CD4-positive, alpha-beta T cell (primary cell): ENCODE data around the gene SOCS3. TPM values are rescaled to one million over a fixed set of nuclear protein-coding genes. Genes with fewer than 3 reads are reported as not detected.
A peak's percentile ranks its signal among the peaks of the same experiment; 100 is the strongest.
"Not testable (repeated sequence)": the region's sequence is repeated elsewhere in the genome, so short reads cannot be mapped to it uniquely, and the experiment has no call there.

ENCODE experiments used
- ATAC-seq: fragments of 200-7000 bp; cut with Tn5 transposase; one replicate; pipeline ENCODE4 v1.10.0; 2022; ENCODE audit warnings: mild to moderate bottlenecking; ENCODE audit not compliant: poor library complexity
- CTCF ChIA-PET: fragments of 350-600 bp; sonication (Branson Sonifier 250); formaldehyde crosslinking; loops from one replicate; lab custom pipeline; 2021; ENCODE audit warnings: antibody characterized with exemption, inconsistent platforms; lab: Charles Lee
- POLR2A ChIA-PET: fragments of 350-600 bp; sonication (Branson Sonifier 250); formaldehyde crosslinking; loops from one replicate; lab custom pipeline; 2021; ENCODE audit warnings: antibody characterized with exemption, inconsistent platforms; lab: Charles Lee
- DNase-seq, 14 experiments: peaks; one replicate each; pipeline ENCODE4 v3.0.0-alpha.2; 2013 to 2020; ENCODE audit warnings: mixed read lengths in 2 of 14
- H3K27ac ChIP-seq, 2 donors: one replicate each; pipeline versions ENCODE4 v1.5.1 to v1.7.0; 2013; ENCODE audit warnings: low read length in 2 of 2, low read depth in 1 of 2, mild to moderate bottlenecking in 1 of 2
- H3K27me3 ChIP-seq, 2 experiments: 1 replicate in 1 of 2; 2 replicates in 1 of 2; pipeline versions ENCODE4 v1.6.1 to v1.7.0; 2013; ENCODE audit warnings: low read length in 2 of 2, control low read depth in 1 of 2, mild to moderate bottlenecking in 1 of 2, moderate library complexity in 1 of 2; ENCODE audit not compliant: insufficient read depth in 2 of 2, control insufficient read depth in 1 of 2
- H3K36me3 ChIP-seq: one replicate; pipeline ENCODE4 v1.6.1; 2013; ENCODE audit warnings: low read length, control low read depth; ENCODE audit not compliant: insufficient read depth
- H3K4me1 ChIP-seq: one replicate; pipeline ENCODE4 v1.6.1; 2013; ENCODE audit warnings: low read length, control low read depth; ENCODE audit not compliant: insufficient read depth
- H3K4me3 ChIP-seq: one replicate; pipeline ENCODE4 v1.5.1; 2013; ENCODE audit warnings: mild to moderate bottlenecking, low read length, moderate library complexity
- H3K9me3 ChIP-seq, 2 experiments: 1 replicate in 1 of 2; 2 replicates in 1 of 2; pipeline versions ENCODE4 v1.6.1 to v1.7.0; 2013; ENCODE audit warnings: low read length in 2 of 2, mild to moderate bottlenecking in 2 of 2, control low read depth in 1 of 2, moderate library complexity in 1 of 2; ENCODE audit not compliant: control insufficient read depth in 1 of 2, insufficient read depth in 1 of 2
- H3K27ac Mint-ChIP-seq: one replicate; pipeline ENCODE4 v1.8.0; 2020; ENCODE audit warnings: mixed read lengths
- H3K27me3 Mint-ChIP-seq: one replicate; pipeline ENCODE4 v1.8.0; 2021; ENCODE audit warnings: mixed read lengths
- H3K36me3 Mint-ChIP-seq: one replicate; pipeline ENCODE4 v1.8.0; 2021; ENCODE audit warnings: low read depth, mixed read lengths
- H3K4me1 Mint-ChIP-seq: one replicate; pipeline ENCODE4 v1.8.0; 2021; ENCODE audit warnings: low read depth, mixed read lengths
- H3K4me3 Mint-ChIP-seq: one replicate; pipeline ENCODE4 v1.8.0; 2020; ENCODE audit warnings: mild to moderate bottlenecking, mixed read lengths
- H3K9me3 Mint-ChIP-seq: one replicate; pipeline ENCODE4 v1.8.0; 2020; ENCODE audit warnings: mixed read lengths
- intact Hi-C, 2 experiments: fragments of 100-400 bp; cut with DNase I in 1 of 2; cut with micrococcal nuclease in 1 of 2; formaldehyde crosslinking; loops; one replicate each; pipeline versions ENCODE4 v1.15.1 to v1.9.0; 2023 to 2025; cut with DNase I, micrococcal nuclease
- total RNA-seq, 174 experiments: library from RNA in 2 of 174; stranded (reverse) in 2 of 174; gene quantifications; one replicate each; pipeline ENCODE4 v1.2.3 and lab custom pipeline; 2021 to 2026
- TF ChIP-seq, protein P1 (sequence below): fragments of 200-600 bp; IDR thresholded peaks from one replicate; pipeline ENCODE4 v1.8.0; 2022; ENCODE audit warnings: antibody characterized with exemption, mild to moderate bottlenecking

The SOCS3 gene
- total RNA-seq, 2 experiments from 2014 or later: 414 to 427 TPM

- Histone ChIP-seq H3K27me3 (no peaks in the 10 kb centered on the region), H3K4me1 (peaks cover 55% of the 10 kb centered on the region), H3K27ac (no peak overlapping the region), H3K36me3 (no peaks in the 10 kb centered on the region), H3K4me3 (peak overlapping the region; percentile 26), H3K9me3 (no peaks in the 10 kb centered on the region)
- ChIA-PET CTCF (interaction anchor here (1.7 to 2.2 kb wide), 2 partner anchors 47 to 108 kb away, joined by 5 to 7 read pairs; no protein-coding TSS in a partner anchor), POLR2A (interaction anchor here (0.7 to 2.5 kb wide), 11 partner anchors 9 to 87 kb away, joined by 3 to 29 read pairs (median 5); partner anchors contain the start of gene SOCS3)
- no peaks in the 10 kb centered on the region for H3K36me3 Mint-ChIP-seq
- peak; percentile 79 for ATAC-seq
- DNase-seq: peak; percentile 29 to 88 (median 72)
- H3K27ac Mint-ChIP-seq: peak overlapping the region; percentile 74
- H3K9me3 Mint-ChIP-seq: no peaks in the 10 kb centered on the region
- peaks cover 48% of the 10 kb centered on the region for H3K4me1 Mint-ChIP-seq
- TF ChIP-seq, protein P1, sequence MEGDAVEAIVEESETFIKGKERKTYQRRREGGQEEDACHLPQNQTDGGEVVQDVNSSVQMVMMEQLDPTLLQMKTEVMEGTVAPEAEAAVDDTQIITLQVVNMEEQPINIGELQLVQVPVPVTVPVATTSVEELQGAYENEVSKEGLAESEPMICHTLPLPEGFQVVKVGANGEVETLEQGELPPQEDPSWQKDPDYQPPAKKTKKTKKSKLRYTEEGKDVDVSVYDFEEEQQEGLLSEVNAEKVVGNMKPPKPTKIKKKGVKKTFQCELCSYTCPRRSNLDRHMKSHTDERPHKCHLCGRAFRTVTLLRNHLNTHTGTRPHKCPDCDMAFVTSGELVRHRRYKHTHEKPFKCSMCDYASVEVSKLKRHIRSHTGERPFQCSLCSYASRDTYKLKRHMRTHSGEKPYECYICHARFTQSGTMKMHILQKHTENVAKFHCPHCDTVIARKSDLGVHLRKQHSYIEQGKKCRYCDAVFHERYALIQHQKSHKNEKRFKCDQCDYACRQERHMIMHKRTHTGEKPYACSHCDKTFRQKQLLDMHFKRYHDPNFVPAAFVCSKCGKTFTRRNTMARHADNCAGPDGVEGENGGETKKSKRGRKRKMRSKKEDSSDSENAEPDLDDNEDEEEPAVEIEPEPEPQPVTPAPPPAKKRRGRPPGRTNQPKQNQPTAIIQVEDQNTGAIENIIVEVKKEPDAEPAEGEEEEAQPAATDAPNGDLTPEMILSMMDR: no peak
- intact Hi-C loops: loop anchor here (2.0 kb wide), 3 partner anchors 17 to 47 kb away; partner anchors contain the start of gene SOCS3 (in 1 of the 2)
- peak overlapping the region; percentile 86 for H3K4me3 Mint-ChIP-seq
- H3K27me3 Mint-ChIP-seq: no peaks in the 10 kb centered on the region
Observed at GRCh38 chr17:78313735-78314648, 45.9 kb downstream of the SOCS3 start.

GRCh38 chr17:78309659-78310255 is 50.1 kb downstream of the SOCS3 start:
- CTCF ChIA-PET, H3K27ac Mint-ChIP-seq: not testable (repeated sequence)

GRCh38 chr17:78307887-78308638 is 51.8 kb downstream of the SOCS3 start:
- no peak overlapping the region for H3K4me3 Mint-ChIP-seq
- DNase-seq (no peak), ATAC-seq (no peak)
- no peaks in the 10 kb centered on the region for H3K27me3 ChIP-seq
- H3K9me3 Mint-ChIP-seq: no peaks in the 10 kb centered on the region
- H3K36me3 ChIP-seq: no peaks in the 10 kb centered on the region
- H3K4me3 ChIP-seq: no peak overlapping the region
- H3K36me3 Mint-ChIP-seq: no peaks in the 10 kb centered on the region
- H3K4me1 Mint-ChIP-seq: peaks cover 12% of the 10 kb centered on the region
- intact Hi-C loops: no loop called here
- H3K27ac ChIP-seq: no peak overlapping the region
- CTCF ChIA-PET: interaction anchor here (0.6 to 1.3 kb wide), 2 partner anchors 57 to 100 kb away, joined by 3 read pairs; no protein-coding TSS in a partner anchor
- peaks cover 8 to 9% of the 10 kb centered on the region in 2 experiments for H3K9me3 ChIP-seq
- no peak overlapping the region for H3K27ac Mint-ChIP-seq
- POLR2A ChIA-PET: interaction anchor here (0.6 kb wide), 1 partner anchor 358 kb away, joined by 3 read pairs; no protein-coding TSS in a partner anchor
- TF ChIP-seq, protein P1: no peak
- no peaks in the 10 kb centered on the region for H3K27me3 Mint-ChIP-seq
- H3K4me1 ChIP-seq: peaks cover 8% of the 10 kb centered on the region

More at GRCh38 chr17:78309659-78310255, 50.1 kb downstream of the SOCS3 start:
- H3K4me3 ChIP-seq, H3K27me3 ChIP-seq, ATAC-seq, H3K27me3 Mint-ChIP-seq, H3K4me3 Mint-ChIP-seq, H3K9me3 ChIP-seq, intact Hi-C loops, DNase-seq, H3K36me3 ChIP-seq, H3K36me3 Mint-ChIP-seq, H3K27ac ChIP-seq, POLR2A ChIA-PET, H3K9me3 Mint-ChIP-seq: not testable (repeated sequence)
- peaks cover 20% of the 10 kb centered on the region for H3K4me1 Mint-ChIP-seq
- peaks cover 21% of the 10 kb centered on the region for H3K4me1 ChIP-seq
